VCaP (cell line): Measurements from ENCODE around the gene PDE4D.
A peak's percentile ranks its signal among the peaks of the same experiment; 100 is the strongest.

ENCODE experiments used
- H3K27ac ChIP-seq: fragments of 450-650 bp; 2 replicates; pipeline ENCODE4 v1.5.1; 2017
- CTCF ChIP-seq: fragments of 450-650 bp; conservative IDR thresholded peaks from 2 replicates; pipeline ENCODE4 v1.5.1; 2017; ENCODE audit warnings: mild to moderate bottlenecking, moderate library complexity

PDE4D gene

GRCh38 chr5:59562756-59563389, 330.7 kb downstream of the PDE4D start:
- TF ChIP-seq CTCF: no peak
- peak overlapping the region; percentile 66 for H3K27ac ChIP-seq

- no peak for TF ChIP-seq CTCF
- H3K27ac ChIP-seq: peak overlapping the region; percentile 66
Measured at GRCh38 chr5:59560553-59560952, 333.0 kb downstream of the PDE4D start.

GRCh38 chr5:59559847-59560246, 333.7 kb downstream of the PDE4D start:
- H3K27ac ChIP-seq: peak overlapping the region; percentile 66
- TF ChIP-seq CTCF: no peak

- H3K27ac ChIP-seq: peak overlapping the region; percentile 66; the same call in 1 of the 2 replicates
- no peak for TF ChIP-seq CTCF
Measured at GRCh38 chr5:59559323-59559722, 334.2 kb downstream of the PDE4D start.

- TF ChIP-seq CTCF: no peak
- H3K27ac ChIP-seq: no peak overlapping the region
Measured at GRCh38 chr5:59558501-59558900, 335.0 kb downstream of the PDE4D start.

GRCh38 chr5:59557572-59557971, 336.0 kb downstream of the PDE4D start:
- H3K27ac ChIP-seq: no peak overlapping the region
- TF ChIP-seq CTCF: no peak

- TF ChIP-seq CTCF: no peak
- H3K27ac ChIP-seq: no peak overlapping the region
Measured at GRCh38 chr5:59555596-59555995, 337.9 kb downstream of the PDE4D start.
